Naive thymus-derived CD8-positive, alpha-beta T cell (primary cell): ENCODE measurements around the gene PMEL. TPM values are rescaled to one million over a fixed set of nuclear protein-coding genes. Genes with fewer than 3 reads are reported as not detected.
A peak's percentile ranks its signal among the peaks of the same experiment; 100 is the strongest.
"Not testable (repeated sequence)": the region's sequence is repeated elsewhere in the genome, so short reads cannot be mapped to it uniquely, and the experiment has no call there.

Experiments
- ATAC-seq, 2 donors: fragments of 150-1000 bp; cut with Tn5 transposase in 1 of 2; sonication (Bioruptor Pico), chemical (Tn5 transposase) in 1 of 2; 1 replicate in 1 of 2; 2 replicates in 1 of 2; pipeline ENCODE4 v1.10.0; 2021; ENCODE audit warnings: mild to moderate bottlenecking in 2 of 2, moderate library complexity in 2 of 2
- POLR2A ChIA-PET: fragments of 350-600 bp; sonication (Branson Sonifier 250); formaldehyde crosslinking; loops from one replicate; lab custom pipeline; 2021; ENCODE audit warnings: antibody characterized with exemption; lab: Charles Lee
- DNase-seq, 10 donors: peaks; one replicate each; pipeline versions ENCODE4 v3.0.0 to v3.0.0-alpha.2; 2020 to 2022
- H3K27ac Mint-ChIP-seq, 10 donors: one replicate each; pipeline ENCODE4 v1.8.0; 2020 to 2022; ENCODE audit warnings: mild to moderate bottlenecking in 10 of 10, mixed read lengths in 10 of 10, moderate library complexity in 4 of 10, inconsistent platforms in 1 of 10
- H3K27me3 Mint-ChIP-seq, 5 donors: one replicate each; pipeline ENCODE4 v1.8.0; 2021 to 2022; ENCODE audit warnings: mixed read lengths in 5 of 5
- H3K36me3 Mint-ChIP-seq, 3 donors: one replicate each; pipeline ENCODE4 v1.8.0; 2020 to 2022; ENCODE audit warnings: mixed read lengths in 3 of 3, mild to moderate bottlenecking in 2 of 3, inconsistent platforms in 1 of 3
- H3K4me1 Mint-ChIP-seq, 4 donors: one replicate each; pipeline ENCODE4 v1.8.0; 2021 to 2022; ENCODE audit warnings: mixed read lengths in 4 of 4
- H3K4me3 Mint-ChIP-seq, 10 donors: one replicate each; pipeline ENCODE4 v1.8.0; 2020 to 2022; ENCODE audit warnings: mild to moderate bottlenecking in 10 of 10, mixed read lengths in 10 of 10, moderate library complexity in 6 of 10, inconsistent platforms in 1 of 10
- H3K9me3 Mint-ChIP-seq, 9 donors: one replicate each; pipeline ENCODE4 v1.8.0; 2020 to 2022; ENCODE audit warnings: mixed read lengths in 9 of 9, mild to moderate bottlenecking in 3 of 9, inconsistent platforms in 1 of 9, moderate library complexity in 1 of 9
- polyA plus RNA-seq, 3 donors: library from polyadenylated mRNA; unstranded; fragments of 300-500 nt; fragmentation: Illumina TruSeq; gene quantifications; one replicate each; pipeline ENCODE4 v1.2.3, GENCODE V29; 2021
- total RNA-seq, 8 experiments: library from RNA in 2 of 8; stranded (reverse) in 2 of 8; gene quantifications; one replicate each; pipeline ENCODE4 v1.2.3 and lab custom pipeline; 2021 to 2026

PMEL gene
- not detected for total RNA-seq
- polyA plus RNA-seq = under 1 TPM in 1 of 3 donors, not detected in 2; 0.15 TPM
- 0 to 0.36 (median 0.12) reads per million in 6 experiments for total RNA-seq (lab: John Stamatoyannopoulos, UW)

DNA sequence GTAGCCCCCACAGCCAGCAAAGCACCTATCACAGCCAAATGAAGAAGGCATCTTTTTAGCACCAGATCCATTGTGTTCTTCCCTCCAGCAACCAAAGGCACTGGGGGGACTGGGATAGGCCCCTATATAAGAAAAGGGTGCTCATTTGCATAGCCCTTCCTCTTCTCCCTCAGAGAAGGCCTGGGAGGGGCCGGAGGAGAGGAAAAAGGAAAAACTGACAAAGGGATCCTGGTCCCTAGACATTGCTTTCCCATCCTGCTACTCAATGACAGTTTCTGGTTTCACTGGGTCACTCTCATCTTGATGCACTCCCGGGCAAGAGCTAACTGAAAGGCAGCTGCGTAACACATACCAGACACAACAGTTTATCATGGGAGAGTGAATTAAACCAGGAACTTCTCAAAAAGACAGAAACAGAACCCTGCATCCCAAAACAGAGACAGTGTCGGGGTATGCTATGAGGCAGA, at the start of gene PMEL:
Gene PMEL (minus strand): TSS at position 102 of the 467 bp plus-strand sequence. CDS start 31 bp downstream, at position 71.
- Mint-ChIP-seq H3K27me3 (no peaks in the 10 kb centered on the region), H3K27ac (peak within 1 kb of the TSS; percentile 82 to 92 (median 88)), H3K9me3 (no peaks in the 10 kb centered on the region), H3K4me1 (peaks cover 17 to 34% (median 30%) of the 10 kb centered on the region in 4 donors), H3K4me3 (peak within 1 kb of the TSS; percentile 87 to 98 (median 92)), H3K36me3 (peaks cover 0 to 4% (median 0%) of the 10 kb centered on the region in 3 donors)
- POLR2A ChIA-PET = interaction anchor here (1.0 to 1.3 kb wide), 3 partner anchors 7 to 151 kb away, joined by 3 to 4 read pairs (median 4); no protein-coding TSS in a partner anchor
- DNase-seq = no peak
- ATAC-seq = no peak

- Mint-ChIP-seq H3K27me3 (peaks cover 0 to 1% (median 0%) of the 10 kb centered on the region in 5 donors), H3K4me3 (no peak overlapping the region), H3K9me3 (no peaks in the 10 kb centered on the region), H3K27ac (peak overlapping the region in 1 of 10 donors; percentile 17), H3K36me3 (peaks cover 0 to 23% (median 6%) of the 10 kb centered on the region in 3 donors), H3K4me1 (peaks cover 0 to 2% (median under 1%) of the 10 kb centered on the region in 4 donors)
- DNase-seq (no peak), ATAC-seq (no peak)
- POLR2A ChIA-PET = interaction anchor here (0.6 kb wide), 4 partner anchors 30 to 676 kb away, joined by 3 to 4 read pairs (median 4); no protein-coding TSS in a partner anchor
Measured at GRCh38 chr12:56014205-56014604, 48.4 kb upstream of the PMEL start.

DNA sequence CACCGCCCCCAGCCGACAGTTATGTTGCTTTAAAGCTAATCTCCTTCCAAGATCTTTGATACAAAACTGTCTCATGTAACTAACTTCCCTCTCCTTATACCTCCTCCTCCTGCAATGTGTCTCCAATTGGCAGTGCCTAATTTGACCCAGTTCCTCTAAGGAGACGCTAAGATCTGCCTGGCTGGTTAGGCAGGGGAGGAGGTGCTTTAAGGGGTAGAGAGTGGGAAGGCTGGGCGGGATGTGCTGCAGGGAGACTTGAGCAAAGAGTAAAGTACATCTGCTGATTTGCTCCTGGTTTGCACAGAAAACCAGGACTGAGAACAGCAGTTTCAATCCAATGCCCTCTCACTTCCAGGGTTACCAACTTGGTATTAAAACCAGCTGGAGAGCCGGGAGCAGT, 47.6 kb upstream of the PMEL start:
- no peak for DNase-seq
- H3K4me1 Mint-ChIP-seq = peaks cover 3 to 7% (median 4%) of the 10 kb centered on the region in 4 donors
- POLR2A ChIA-PET = interaction anchor here (0.6 kb wide), 2 partner anchors 86 to 87 kb away, joined by 3 to 4 read pairs; no protein-coding TSS in a partner anchor
- no peak for ATAC-seq
- peaks cover 0 to 1% (median 0%) of the 10 kb centered on the region in 5 donors for H3K27me3 Mint-ChIP-seq
- H3K36me3 Mint-ChIP-seq = peaks cover 0 to 21% (median 6%) of the 10 kb centered on the region in 3 donors
- no peak overlapping the region for H3K4me3 Mint-ChIP-seq
- peak overlapping the region in 1 of 10 donors; percentile 35 for H3K27ac Mint-ChIP-seq
- no peaks in the 10 kb centered on the region for H3K9me3 Mint-ChIP-seq

DNA sequence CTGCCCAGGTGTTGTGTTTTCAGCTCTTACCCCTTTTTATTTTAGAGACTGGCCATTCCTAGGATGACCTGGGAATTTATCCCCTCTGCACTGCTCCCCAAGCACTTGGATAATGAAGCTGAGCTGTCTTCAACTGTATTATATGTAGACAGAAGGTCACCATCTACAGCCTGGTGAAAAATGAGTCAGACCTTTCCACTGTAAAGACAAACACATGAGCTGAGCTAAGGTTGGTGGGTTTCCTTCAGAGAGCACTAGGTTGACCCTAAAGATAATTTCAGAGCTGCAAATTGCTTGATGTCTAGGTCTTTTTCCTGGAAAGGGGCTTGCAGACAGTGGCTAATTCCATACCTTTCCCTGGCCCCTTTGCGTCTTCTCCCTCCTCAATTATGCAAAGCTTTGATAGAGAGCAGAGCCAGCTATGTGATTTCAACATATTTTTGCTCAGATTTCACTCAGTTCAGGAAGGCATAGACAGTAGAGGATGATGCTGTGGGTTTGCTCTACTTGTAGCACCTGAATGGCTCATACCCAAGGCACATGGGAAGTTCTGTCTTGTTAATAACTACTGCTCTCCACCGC, 45.8 kb upstream of the PMEL start:
- POLR2A ChIA-PET = interaction anchor here (1.1 kb wide), 1 partner anchor 38 kb away, joined by 4 read pairs; the partner anchor contains the start of gene RAB5B
- no peak for ATAC-seq
- Mint-ChIP-seq H3K27me3 (peaks cover 0 to 1% (median 0%) of the 10 kb centered on the region in 5 donors), H3K27ac (no peak overlapping the region), H3K36me3 (peaks cover 0 to 15% (median 6%) of the 10 kb centered on the region in 3 donors), H3K9me3 (no peaks in the 10 kb centered on the region), H3K4me3 (no peak overlapping the region), H3K4me1 (peaks cover 10 to 19% (median 16%) of the 10 kb centered on the region in 4 donors)
- no peak for DNase-seq

- Mint-ChIP-seq H3K4me1 (peaks cover 12 to 28% (median 24%) of the 10 kb centered on the region in 4 donors), H3K9me3 (no peaks in the 10 kb centered on the region), H3K27me3 (peaks cover 0 to 1% (median 0%) of the 10 kb centered on the region in 5 donors), H3K4me3 (peak overlapping the region in 3 of 10 donors; percentile 21 to 65 (median 35)), H3K36me3 (peaks cover 0 to 15% (median 6%) of the 10 kb centered on the region in 3 donors), H3K27ac (peak overlapping the region in 2 of 10 donors; percentile 3 to 21)
- DNase-seq (no peak), ATAC-seq (no peak)
- POLR2A ChIA-PET = interaction anchor here (0.9 kb wide), 1 partner anchor 37 kb away, joined by 3 read pairs; the partner anchor contains the start of gene RAB5B
Measured at GRCh38 chr12:56010111-56010570, 44.3 kb upstream of the PMEL start.

DNA sequence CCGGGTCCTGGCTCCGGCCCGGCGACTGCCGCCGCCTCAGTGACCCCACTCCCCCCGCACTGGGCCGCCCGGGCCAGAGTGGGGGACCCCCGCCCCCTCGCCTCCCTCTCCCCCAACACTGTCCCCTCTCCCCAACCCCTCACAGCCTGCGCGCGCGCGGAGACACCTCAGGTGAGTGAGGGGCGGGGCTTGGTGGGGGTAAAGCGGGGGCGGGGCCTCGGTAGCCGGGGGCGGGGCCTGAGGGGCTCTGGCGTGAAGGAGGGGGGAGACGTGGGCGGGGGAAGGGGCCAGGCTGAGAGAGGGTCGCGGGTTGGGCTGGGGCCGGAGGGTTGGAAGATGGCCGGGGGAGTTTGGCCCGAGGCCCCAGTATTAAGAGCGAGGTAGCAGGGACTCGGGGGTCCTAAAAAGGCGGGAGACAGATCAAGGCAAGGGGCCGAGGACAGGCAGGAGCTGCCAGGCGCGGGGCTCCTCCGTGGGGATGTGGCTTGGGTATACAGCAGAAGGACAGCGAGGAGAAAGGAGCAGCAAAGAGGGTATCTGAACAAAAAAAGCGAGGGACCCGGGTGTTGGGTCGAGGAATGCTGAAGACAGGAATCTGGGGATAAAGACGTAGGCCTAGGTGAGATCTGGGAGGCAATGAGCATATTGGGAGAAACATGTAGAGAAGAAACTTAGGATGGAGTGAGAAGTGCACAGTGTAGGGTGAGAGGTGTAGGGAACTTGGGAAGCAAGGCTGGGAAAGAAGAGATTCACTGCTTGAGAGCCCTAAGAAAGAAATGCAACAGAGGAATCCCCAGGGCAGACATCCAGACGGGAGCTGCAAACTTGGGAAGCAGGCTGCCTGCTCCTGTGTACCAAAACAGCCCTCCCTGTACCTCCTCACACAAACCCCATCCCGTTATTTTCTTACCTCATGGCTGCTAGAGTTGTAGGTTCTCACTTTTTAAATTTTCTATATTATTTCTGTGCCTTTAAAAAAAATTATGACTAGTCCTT, 42.0 kb upstream of the PMEL start:
- POLR2A ChIA-PET = interaction anchor here (0.6 to 2.1 kb wide), 11 partner anchors 11 to 1014 kb away, joined by 3 to 19 read pairs (median 5); partner anchors contain the start of genes PA2G4 and RAB5B
- Mint-ChIP-seq H3K4me3 (peak overlapping the region; percentile 75 to 92 (median 90)), H3K4me1 (peaks cover 13 to 30% (median 25%) of the 10 kb centered on the region in 4 donors), H3K36me3 (peaks cover 0 to 11% (median 4%) of the 10 kb centered on the region in 3 donors), H3K27me3 (no peaks in the 10 kb centered on the region), H3K27ac (peak overlapping the region; percentile 82 to 94 (median 88)), H3K9me3 (no peaks in the 10 kb centered on the region)
- ATAC-seq (peak; percentile 83 to 87), DNase-seq (peak; percentile 35 to 84 (median 65))

DNA sequence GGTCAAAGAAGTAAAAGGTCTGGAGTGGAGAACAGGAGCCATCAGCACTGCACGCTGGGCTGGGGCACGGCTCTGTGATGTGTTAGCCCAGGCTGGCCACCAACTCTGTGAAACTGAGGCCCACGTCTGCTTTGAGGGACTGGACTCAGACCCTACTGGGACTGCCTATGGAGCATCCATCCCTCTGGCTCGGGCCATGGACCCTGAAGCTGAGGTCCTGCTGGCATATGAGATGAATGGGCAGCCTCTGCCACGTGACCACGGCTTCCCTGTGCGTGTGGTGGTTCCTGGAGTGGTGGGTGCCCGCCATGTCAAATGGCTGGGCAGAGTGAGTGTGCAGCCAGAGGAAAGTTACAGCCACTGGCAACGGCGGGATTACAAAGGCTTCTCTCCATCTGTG, 38.4 kb upstream of the PMEL start:
- Mint-ChIP-seq H3K27ac (peak overlapping the region in 4 of 10 donors; percentile 8 to 61 (median 32)), H3K27me3 (peaks cover 0 to 5% (median 0%) of the 10 kb centered on the region in 5 donors), H3K36me3 (no peaks in the 10 kb centered on the region), H3K4me1 (peaks cover 16 to 34% (median 28%) of the 10 kb centered on the region in 4 donors), H3K9me3 (no peaks in the 10 kb centered on the region), H3K4me3 (peak overlapping the region in 2 of 10 donors; percentile 45 to 66)
- no peak for ATAC-seq
- no peak for DNase-seq
- POLR2A ChIA-PET = no interaction called here

DNA sequence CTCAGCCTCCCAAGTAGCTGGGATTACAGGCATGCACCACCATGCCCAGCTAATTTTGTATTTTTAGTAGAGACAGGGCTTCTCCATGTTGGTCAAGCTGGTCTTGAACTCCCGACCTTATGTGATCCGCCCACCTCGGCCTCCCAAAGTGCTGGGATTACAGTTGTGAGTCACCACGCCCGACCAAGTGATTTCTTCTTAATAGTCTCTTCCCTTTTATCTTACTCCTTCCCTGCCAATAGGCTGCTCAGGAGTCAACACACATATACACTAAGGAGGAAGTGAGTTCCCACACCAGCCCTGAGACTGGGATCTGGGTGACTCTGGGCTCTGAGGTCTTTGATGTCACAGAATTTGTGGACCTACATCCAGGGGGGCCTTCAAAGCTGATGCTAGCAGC, 37.5 kb upstream of the PMEL start:
- ATAC-seq, DNase-seq, H3K4me3 Mint-ChIP-seq, H3K27me3 Mint-ChIP-seq, POLR2A ChIA-PET, H3K36me3 Mint-ChIP-seq, H3K9me3 Mint-ChIP-seq: not testable (repeated sequence)
- Mint-ChIP-seq H3K27ac (peak overlapping the region in 1 of 10 donors; percentile 36), H3K4me1 (peaks cover 13 to 29% (median 24%) of the 10 kb centered on the region in 4 donors)

DNA sequence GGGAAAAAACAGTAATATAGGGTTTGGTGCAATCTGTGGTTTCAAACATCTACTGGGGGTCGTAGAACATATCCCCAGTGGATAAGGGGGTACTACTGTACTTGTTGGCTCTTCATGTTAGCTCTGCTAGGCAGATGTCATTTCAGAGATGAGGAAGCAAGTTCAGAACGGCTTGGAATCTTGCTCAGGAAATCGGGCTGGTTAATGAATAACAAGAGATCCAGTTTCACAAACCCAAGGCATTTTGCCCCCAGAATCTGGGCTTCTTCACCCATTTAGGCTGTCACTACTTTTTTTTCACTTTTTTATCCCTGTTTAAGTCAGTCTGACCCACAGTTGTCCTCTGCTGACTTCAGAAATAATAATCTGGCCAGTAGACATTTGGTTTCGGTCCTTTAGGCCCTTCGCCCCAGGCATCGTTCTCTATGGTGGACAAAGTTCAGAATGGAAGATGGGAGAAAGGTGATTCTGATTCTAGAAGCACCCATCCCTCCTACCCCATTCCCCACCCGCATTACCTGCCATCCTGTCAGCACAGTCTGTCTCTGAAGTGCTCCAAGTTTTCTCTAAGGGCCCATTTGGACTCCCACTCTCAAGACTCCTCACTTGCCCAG, 35.8 kb upstream of the PMEL start:
- ATAC-seq (no peak), DNase-seq (no peak)
- no peaks in the 10 kb centered on the region for H3K9me3 Mint-ChIP-seq
- peaks cover 0 to 14% (median 0%) of the 10 kb centered on the region in 5 donors for H3K27me3 Mint-ChIP-seq
- POLR2A ChIA-PET = interaction anchor here (0.7 kb wide), 1 partner anchor 69 kb away, joined by 6 read pairs; no protein-coding TSS in a partner anchor
- H3K36me3 Mint-ChIP-seq = no peaks in the 10 kb centered on the region
- peak overlapping the region in 1 of 10 donors; percentile 1 for H3K4me3 Mint-ChIP-seq
- H3K27ac Mint-ChIP-seq = peak overlapping the region in 2 of 10 donors; percentile 21 to 78
- H3K4me1 Mint-ChIP-seq = peaks cover 13 to 29% (median 23%) of the 10 kb centered on the region in 4 donors

GRCh38 chr12:55999999-56000540, 34.2 kb upstream of the PMEL start:
- H3K27ac Mint-ChIP-seq, H3K9me3 Mint-ChIP-seq, DNase-seq, ATAC-seq, H3K36me3 Mint-ChIP-seq, H3K4me3 Mint-ChIP-seq: not testable (repeated sequence)
- peaks cover 0 to 14% (median 0%) of the 10 kb centered on the region in 5 donors for H3K27me3 Mint-ChIP-seq
- POLR2A ChIA-PET = interaction anchor here (1.1 kb wide), 1 partner anchor 255 kb away, joined by 3 read pairs; no protein-coding TSS in a partner anchor
- H3K4me1 Mint-ChIP-seq = peaks cover 13 to 28% (median 23%) of the 10 kb centered on the region in 4 donors

DNA sequence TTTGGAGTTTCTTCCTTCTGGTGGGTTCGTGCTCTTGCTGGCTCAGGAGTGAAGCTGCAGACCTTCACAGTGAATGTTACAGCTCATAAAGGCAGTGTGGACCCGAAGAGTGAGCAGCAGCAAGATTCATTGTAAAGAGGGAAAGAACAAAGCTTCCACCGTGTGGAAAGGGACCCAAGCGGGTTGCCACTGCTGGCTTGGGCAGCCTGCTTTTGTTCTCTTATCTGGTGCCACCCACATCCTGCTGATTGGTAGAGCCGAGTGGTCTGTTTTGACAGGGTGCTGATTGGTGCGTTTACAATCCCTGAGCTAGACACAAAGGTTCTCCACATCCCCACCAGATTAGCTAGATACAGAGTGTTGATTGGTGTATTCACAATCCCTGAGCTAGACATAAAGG, 33.7 kb upstream of the PMEL start:
- Mint-ChIP-seq H3K4me1 (peaks cover 13 to 26% (median 22%) of the 10 kb centered on the region in 4 donors), H3K27ac (peak overlapping the region in 4 of 10 donors; percentile 27 to 61 (median 44)), H3K27me3 (peaks cover 0 to 14% (median 0%) of the 10 kb centered on the region in 5 donors)
- H3K36me3 Mint-ChIP-seq, ATAC-seq, H3K9me3 Mint-ChIP-seq, H3K4me3 Mint-ChIP-seq, DNase-seq: not testable (repeated sequence)
- POLR2A ChIA-PET = interaction anchor here (1.1 to 1.8 kb wide), 2 partner anchors 22 to 254 kb away, joined by 3 to 4 read pairs; no protein-coding TSS in a partner anchor
